Right lobe of liver (tissue), 6 donors: Measurements from ENCODE around the gene CRTAC1. TPM values are rescaled to one million over a fixed set of nuclear protein-coding genes. Genes with fewer than 3 reads are reported as not detected.

ENCODE experiments used
- ATAC-seq, 4 donors: fragments of 200-7000 bp; cut with Tn5 transposase; one replicate each; pipeline ENCODE4 v1.9.1; 2020; ENCODE audit warnings: mild to moderate bottlenecking in 4 of 4, moderate library complexity in 4 of 4
- DNase-seq, 3 donors: peaks; one replicate each; pipeline ENCODE4 v3.0.0-alpha.2; 2020
- H3K27ac ChIP-seq, 3 donors: fragments of 200-600 bp; one replicate each; pipeline ENCODE4 v1.8.0; 2022
- H3K27me3 ChIP-seq, 2 donors: fragments of 200-600 bp; one replicate each; pipeline ENCODE4 v1.8.0; 2022
- H3K36me3 ChIP-seq, 4 donors: fragments of 200-600 bp; sonication (generic) in 1 of 4; one replicate each; pipeline versions ENCODE4 v1.5.1 to v1.8.0; 2017 to 2022; ENCODE audit warnings: control low read depth in 1 of 4
- H3K4me1 ChIP-seq, 4 donors: fragments of 200-600 bp; sonication (generic) in 1 of 4; one replicate each; pipeline versions ENCODE4 v1.5.1 to v1.8.0; 2017 to 2022; ENCODE audit warnings: control low read depth in 1 of 4
- H3K4me3 ChIP-seq, 3 donors: fragments of 200-600 bp; one replicate each; pipeline ENCODE4 v1.8.0; 2022
- H3K9me3 ChIP-seq, 4 donors: fragments of 200-600 bp; sonication (generic) in 1 of 4; one replicate each; pipeline versions ENCODE4 v1.5.1 to v1.8.0; 2017 to 2022; ENCODE audit warnings: control low read depth in 1 of 4
- POLR2A ChIP-seq: fragments of 450-650 bp; IDR thresholded peaks from one replicate; pipeline ENCODE4 v1.6.1; 2017; ENCODE audit warnings: antibody characterized with exemption, mild to moderate bottlenecking
- WGBS: methylation state at CpG from one replicate; pipeline ENCODE4 v1.1.6; 2018; ENCODE audit warnings: low coverage, low lambda C conversion rate; ENCODE audit not compliant: insufficient coverage; ENCODE audit errors: missing lambda C conversion rate; 5-methylcytosine and 5-hydroxymethylcytosine counted together
- intact Hi-C, 2 donors: fragments of 100-400 bp; cut with DNase I; formaldehyde crosslinking; loops; one replicate each; pipeline versions ENCODE4 v1.11.2 to v1.14.1; 2022
- total RNA-seq, 6 experiments: library from RNA; depleted of rRNA in 2 of 6; stranded (reverse); fragments of >200 nt in 2 of 6; fragmentation: NEBNext Ultra II Directional in 3 of 6; extraction: Animal tissue kit (Norgen Biotek cat#: 25700) in 3 of 6; gene quantifications; one replicate each; pipeline versions ENCODE4 v1.1.0 to v1.2.4, GENCODE V29; 2016 to 2023
- TF ChIP-seq, protein P1 (sequence below), 4 donors: fragments of 200-600 bp in 3 of 4; fragments of 450-650 bp in 1 of 4; IDR thresholded peaks; one replicate each; pipeline versions ENCODE4 v1.5.1 to v1.8.0; 2016 to 2022; ENCODE audit warnings: antibody characterized with exemption in 4 of 4, mild to moderate bottlenecking in 2 of 4
- donor health status: DM: no; HTN: yes; CAD: no.
- donor health status: DM: no; HTN: no; CAD: no.
- donor health status: DM: no; HTN: no; CAD: no.
- donor health status: DM: no; HTN: yes; CAD: no.
- donor health status: DM: no; HTN: yes; CAD: no.

The CRTAC1 gene
- total RNA-seq, 6 experiments from 2014 or later = 0.20 TPM; not detected in 5

DNA sequence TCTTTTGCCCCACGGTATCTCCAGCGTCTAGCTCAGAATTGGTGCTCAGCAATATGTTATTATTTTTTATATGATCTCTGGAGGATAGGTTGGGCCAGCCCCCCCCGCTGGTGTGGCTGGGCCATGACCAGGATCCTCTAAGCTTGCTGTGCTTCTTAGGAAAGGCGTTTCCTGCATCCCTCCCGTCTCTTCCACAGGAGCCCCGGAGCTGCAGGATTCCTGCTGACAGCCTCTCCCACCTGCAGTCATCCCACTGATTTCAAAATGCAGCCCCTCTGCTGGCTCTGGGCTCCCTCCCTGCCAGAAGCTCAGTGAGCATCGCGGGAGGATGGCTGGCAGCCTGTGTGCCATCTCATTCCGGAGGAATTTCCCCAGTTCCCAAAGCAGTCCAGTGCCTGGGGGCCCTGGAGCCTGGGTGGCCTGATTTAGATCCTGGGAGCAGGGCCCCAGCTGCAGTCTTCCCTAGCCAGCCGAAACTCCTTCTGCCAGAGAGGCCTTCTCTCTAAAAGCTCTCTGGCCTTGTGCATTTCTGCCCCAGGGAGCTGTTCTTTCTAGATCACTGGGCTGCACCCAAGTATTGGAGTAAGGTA is 202.6 kb downstream of the CRTAC1 start:
- intact Hi-C loops = no loop called here
- H3K4me1 ChIP-seq = no peaks in the 10 kb centered on the region
- no peak overlapping the region for H3K27ac ChIP-seq
- no peak for ATAC-seq
- H3K4me3 ChIP-seq = no peak overlapping the region
- DNase-seq = no peak
- H3K36me3 ChIP-seq = no peaks in the 10 kb centered on the region
- no peaks in the 10 kb centered on the region for H3K27me3 ChIP-seq
- WGBS = 34% methylated on average over 5 of the region's 10 CpGs
- H3K9me3 ChIP-seq = no peaks in the 10 kb centered on the region
- TF ChIP-seq, protein P1, sequence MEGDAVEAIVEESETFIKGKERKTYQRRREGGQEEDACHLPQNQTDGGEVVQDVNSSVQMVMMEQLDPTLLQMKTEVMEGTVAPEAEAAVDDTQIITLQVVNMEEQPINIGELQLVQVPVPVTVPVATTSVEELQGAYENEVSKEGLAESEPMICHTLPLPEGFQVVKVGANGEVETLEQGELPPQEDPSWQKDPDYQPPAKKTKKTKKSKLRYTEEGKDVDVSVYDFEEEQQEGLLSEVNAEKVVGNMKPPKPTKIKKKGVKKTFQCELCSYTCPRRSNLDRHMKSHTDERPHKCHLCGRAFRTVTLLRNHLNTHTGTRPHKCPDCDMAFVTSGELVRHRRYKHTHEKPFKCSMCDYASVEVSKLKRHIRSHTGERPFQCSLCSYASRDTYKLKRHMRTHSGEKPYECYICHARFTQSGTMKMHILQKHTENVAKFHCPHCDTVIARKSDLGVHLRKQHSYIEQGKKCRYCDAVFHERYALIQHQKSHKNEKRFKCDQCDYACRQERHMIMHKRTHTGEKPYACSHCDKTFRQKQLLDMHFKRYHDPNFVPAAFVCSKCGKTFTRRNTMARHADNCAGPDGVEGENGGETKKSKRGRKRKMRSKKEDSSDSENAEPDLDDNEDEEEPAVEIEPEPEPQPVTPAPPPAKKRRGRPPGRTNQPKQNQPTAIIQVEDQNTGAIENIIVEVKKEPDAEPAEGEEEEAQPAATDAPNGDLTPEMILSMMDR (IDR thresholded peaks at IDR 0.05) = no peak
- TF ChIP-seq POLR2A = no peak

DNA sequence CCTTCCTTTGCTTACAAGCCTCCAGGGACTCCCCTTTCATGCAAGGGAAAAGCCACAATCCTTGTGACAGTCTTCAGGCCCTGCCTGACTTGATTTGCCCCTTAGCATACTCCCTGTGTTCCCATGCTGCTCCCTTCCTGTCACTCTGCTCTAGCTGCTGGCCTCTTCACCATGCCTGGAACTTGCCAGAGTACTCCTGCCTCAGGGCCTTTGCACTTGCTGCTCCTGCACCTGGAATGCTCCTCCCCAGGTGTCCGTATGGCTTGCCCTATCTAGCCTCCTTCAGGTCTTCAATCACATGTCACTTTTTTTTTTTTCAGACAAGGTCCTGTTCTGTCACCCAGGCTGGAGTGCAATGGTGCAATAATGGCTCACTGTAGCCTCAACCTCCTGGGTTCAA is 203.5 kb downstream of the CRTAC1 start:
- intact Hi-C loops = no loop called here
- WGBS = 80% methylated on average over 1 of the region's 1 CpG
- DNase-seq (no peak), ATAC-seq (no peak)
- Histone ChIP-seq H3K36me3 (no peaks in the 10 kb centered on the region), H3K27me3 (no peaks in the 10 kb centered on the region), H3K9me3 (no peaks in the 10 kb centered on the region), H3K27ac (no peak overlapping the region), H3K4me1 (no peaks in the 10 kb centered on the region), H3K4me3 (no peak overlapping the region)
- TF ChIP-seq, protein P1 (IDR thresholded peaks at IDR 0.05) = no peak
- no peak for TF ChIP-seq POLR2A

DNA sequence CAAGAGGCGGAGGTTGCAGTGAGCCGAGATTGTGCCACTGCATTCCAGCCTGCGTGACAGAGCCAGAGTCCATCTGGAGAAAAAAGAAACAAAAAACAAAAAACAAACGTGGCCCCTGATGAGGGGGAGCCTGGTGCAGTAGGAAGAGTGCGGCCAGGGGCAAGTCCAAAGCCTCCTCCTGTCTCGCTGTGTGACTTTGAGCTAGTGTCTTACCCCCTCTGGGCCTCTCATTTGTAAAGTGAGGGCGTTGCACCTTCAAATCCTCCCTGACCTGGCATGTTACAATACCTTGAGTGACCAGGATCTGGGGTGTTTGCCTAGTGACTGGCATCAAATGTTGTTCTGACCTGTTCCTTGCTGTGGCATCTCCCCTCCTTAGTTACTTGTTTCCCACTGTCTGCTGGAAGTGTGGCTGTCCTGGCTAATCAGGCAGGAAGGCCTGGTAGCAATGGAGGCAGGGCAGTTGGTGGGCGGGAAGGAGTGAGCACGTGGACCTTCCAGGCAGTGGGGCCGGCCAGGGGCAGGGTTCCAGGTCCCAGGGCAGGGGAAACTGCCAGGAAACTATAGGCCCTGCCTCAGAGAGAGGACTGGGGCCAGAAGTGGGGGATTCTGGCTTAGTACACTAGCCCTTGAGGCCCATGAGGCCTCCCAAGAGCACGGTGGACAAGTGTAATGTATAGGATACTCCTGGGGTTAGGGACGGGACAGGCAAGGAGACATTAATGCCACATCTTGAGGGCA is 205.2 kb downstream of the CRTAC1 start:
- no peaks in the 10 kb centered on the region for H3K36me3 ChIP-seq
- DNase-seq (no peak), ATAC-seq (no peak)
- no peaks in the 10 kb centered on the region for H3K27me3 ChIP-seq
- H3K27ac ChIP-seq = no peak overlapping the region
- intact Hi-C loops = no loop called here
- no peak overlapping the region for H3K4me3 ChIP-seq
- no peak for TF ChIP-seq POLR2A
- TF ChIP-seq, protein P1 (IDR thresholded peaks at IDR 0.05) = no peak
- no peaks in the 10 kb centered on the region for H3K4me1 ChIP-seq
- H3K9me3 ChIP-seq = no peaks in the 10 kb centered on the region
- WGBS = 84% methylated on average over 7 of the region's 12 CpGs

DNA sequence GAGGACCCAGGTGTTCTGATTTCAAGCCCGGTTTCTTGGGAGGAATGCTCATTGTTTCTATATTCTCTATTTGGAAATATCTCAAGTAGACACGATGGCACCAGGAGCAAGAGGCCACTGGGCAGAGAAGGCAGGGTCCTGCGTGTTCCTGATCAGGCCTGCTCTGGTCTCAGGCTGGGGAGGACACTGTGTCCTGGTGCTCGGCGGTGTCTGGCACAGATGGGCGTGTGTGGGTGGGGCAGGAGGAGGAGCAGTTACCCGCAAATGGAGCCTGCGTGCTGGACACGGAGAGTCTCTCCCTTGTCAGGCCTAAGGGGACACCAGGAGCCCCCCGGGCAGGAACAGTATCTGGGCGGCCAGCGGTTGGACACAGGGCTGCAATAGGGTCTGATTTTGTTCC is 206.7 kb downstream of the CRTAC1 start:
- Histone ChIP-seq H3K27ac (no peak overlapping the region), H3K27me3 (no peaks in the 10 kb centered on the region), H3K4me3 (no peak overlapping the region), H3K9me3 (no peaks in the 10 kb centered on the region), H3K36me3 (no peaks in the 10 kb centered on the region), H3K4me1 (no peaks in the 10 kb centered on the region)
- 80% methylated on average over 2 of the region's 12 CpGs for WGBS
- intact Hi-C loops = no loop called here
- ATAC-seq (peak in 1 of 4 donors; percentile 32), DNase-seq (no peak)
- TF ChIP-seq, protein P1 (IDR thresholded peaks at IDR 0.05) = no peak
- TF ChIP-seq POLR2A = no peak
